Right forelimb (tissue), 1 donor: ENCODE results near the gene LRBA.

Experiments used
- DNase-seq: peaks from one replicate; pipeline ENCODE4 v3.0.0-alpha.2; 2018

LRBA gene

DNA sequence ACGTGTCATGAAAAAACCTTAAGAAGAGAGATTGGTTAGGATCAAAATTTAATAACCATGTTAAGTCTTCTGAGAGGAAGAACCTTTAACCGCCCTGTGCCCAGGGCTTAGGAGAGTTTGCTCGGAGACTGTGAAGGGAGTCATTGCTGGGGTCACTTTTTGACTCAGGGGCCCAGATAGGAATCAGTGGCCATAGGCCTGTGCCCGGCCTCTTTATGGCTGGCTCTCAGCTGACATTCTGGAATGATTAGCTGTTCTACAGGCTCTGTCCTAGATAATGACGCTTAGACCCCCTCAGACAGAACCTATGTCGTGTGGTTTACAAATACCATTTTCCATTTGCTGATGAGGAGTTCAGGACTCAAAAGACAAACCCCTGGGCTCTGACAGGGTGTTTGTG lies 762.8 kb downstream of the LRBA start:
- DNase-seq: no peak

GRCh38 chr4:150251752-150252190 lies 763.3 kb downstream of the LRBA start:
- DNase-seq: no peak

DNA sequence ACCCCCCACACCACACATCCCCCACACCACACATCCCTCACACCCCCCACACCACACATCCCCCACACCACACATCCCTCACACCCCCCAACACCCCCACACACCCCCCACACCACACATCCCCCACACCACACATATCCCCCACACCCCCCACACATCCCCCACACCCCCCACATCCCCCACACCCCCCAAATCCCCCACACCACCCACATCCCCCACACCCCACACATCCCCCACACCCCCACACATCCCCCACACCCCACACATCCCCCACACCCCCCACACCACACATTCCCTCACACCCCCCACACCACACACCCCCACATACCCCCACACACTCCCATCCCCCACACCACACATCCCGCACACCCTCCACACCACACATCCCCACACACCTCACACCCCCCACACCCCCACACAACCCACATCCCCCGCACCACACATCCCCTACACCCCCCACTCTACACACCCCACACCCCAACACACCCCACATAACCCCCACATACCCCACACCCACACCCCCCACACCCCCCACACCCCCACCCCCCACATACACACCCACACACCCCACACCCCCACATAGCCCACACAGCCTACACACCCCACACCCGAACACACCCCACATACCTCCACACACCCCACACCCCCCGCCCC lies 764.0 kb downstream of the LRBA start:
- DNase-seq: no peak

GRCh38 chr4:150250293-150250997 lies 764.6 kb downstream of the LRBA start:
- no peak for DNase-seq

DNA sequence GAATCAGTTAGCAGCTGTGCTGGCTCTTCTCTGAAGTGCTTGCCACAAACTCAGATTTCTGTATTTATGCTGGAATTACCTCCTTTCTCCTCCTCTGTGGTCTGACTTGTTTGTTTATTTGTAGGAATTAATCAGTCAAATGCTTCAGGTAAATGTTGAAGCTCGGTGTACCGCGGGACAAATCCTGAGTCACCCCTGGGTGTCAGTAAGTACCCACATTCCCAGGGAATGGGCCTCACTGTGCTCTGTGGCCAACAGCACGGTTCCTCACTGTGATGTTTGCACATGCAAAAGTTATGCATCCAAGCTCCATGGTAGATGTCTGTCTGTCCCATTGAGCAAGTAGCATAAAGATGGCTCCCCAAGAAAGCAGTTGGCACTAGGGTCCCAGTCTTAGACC lies 766.9 kb downstream of the LRBA start:
- no peak for DNase-seq

DNA sequence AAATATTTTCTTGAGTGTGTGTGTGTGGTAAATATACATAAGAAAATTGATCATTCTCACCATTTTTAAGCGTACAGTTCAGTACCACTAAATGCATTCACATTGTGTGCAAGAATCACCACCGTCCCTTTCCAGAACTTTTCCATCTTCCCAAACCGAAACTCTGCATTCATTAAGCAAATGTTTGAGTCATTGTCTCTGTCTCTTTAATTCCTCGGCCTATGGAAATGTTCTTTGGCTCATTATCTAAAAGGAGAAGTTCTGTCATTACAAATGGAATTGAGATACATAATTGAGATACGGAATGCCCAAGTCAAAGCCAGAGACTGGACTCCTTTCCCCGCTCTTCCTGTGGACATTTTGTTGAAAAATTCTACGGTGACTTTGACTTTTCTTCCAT lies 767.9 kb downstream of the LRBA start:
- DNase-seq: no peak

DNA sequence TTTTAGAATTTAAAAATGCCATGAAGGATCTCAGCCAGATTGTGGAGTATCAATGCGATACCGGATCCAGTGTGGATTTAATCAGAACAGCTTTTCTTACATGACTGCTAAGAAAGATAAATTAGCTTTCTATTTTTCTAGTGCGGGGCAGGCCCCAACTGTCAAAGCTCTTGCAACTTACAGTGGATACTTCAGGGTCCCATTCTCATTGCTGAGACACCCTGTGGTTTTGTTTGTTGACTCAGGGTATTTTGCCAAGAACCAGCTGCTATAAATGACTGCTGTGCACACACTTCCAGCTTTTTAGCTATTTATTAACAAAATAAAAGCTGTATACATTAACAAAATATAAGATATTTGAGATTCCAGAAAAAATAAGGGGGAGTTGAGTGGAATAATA lies 770.5 kb downstream of the LRBA start:
- no peak for DNase-seq

GRCh38 chr4:150243932-150244331 lies 771.2 kb downstream of the LRBA start:
- DNase-seq: no peak

DNA sequence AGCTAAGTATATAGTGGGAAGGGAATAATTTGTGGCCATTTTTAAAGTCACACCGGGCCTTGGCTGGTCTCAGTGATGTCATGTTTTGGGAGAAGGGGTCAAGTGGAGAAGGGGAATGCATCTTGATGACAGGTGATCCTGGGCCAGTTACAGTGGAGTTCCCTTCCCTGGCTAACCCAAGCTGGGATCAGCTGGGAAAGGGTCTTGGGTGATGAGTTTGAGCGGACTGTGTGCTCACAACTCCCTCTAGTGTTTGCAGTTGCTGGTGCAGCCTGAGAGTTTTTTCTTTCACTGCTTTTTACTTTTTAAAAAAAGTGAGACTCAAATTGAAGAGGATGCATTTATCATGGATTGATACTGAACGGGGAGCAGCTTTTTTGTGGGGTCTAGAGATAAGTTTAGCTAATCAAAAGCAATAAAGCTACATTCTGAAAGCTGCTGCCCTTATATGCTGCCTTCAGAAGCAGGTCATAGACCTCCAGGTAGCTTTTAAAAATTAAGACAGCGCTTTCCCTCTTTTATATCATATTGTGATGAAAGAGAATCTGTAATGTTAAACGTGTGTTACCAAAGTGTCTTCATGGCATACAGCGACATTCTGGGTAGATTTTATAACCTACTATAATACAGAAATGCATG lies 772.1 kb downstream of the LRBA start:
- no peak for DNase-seq

DNA sequence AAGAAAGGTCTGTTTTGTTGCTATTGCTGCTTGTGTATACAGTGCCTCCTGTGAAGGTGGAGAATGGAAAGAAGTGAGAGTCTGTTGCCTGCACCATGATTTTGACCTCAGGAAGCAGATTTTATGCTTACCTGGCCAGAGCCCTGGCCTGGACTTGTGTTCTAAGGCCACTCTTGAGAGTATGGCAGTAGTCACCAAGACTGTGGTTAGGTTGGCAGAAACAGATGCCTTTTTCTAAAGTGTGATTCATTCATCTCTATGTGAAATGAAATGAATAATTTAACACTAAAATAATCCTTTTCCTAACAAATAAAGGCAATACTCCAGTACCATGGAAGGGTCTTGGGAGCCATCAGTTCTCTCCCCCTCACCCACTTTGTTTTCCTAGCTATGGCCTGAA lies 775.1 kb downstream of the LRBA start:
- DNase-seq: no peak

GRCh38 chr4:150238591-150238990 lies 776.5 kb downstream of the LRBA start:
- no peak for DNase-seq

GRCh38 chr4:150237110-150237872 lies 777.8 kb downstream of the LRBA start:
- no peak for DNase-seq

DNA sequence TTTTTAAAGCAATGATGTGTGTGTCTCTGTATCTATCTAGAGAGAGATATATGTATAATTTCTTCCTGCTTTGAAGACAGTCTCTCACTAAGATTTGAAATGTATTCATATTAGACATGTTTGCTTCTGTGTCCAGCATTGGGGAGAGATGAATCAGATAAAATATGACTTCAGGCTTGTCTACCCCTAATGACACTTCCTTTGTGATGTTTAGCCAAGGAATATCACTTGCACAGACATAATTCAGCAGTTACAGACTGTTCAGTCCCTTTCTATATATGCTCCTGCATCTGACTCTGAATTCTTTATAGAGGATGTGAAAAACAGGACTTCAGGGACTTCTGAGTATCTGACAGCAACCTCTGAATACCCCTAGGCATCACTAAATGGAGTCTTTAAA lies 778.5 kb downstream of the LRBA start:
- no peak for DNase-seq

DNA sequence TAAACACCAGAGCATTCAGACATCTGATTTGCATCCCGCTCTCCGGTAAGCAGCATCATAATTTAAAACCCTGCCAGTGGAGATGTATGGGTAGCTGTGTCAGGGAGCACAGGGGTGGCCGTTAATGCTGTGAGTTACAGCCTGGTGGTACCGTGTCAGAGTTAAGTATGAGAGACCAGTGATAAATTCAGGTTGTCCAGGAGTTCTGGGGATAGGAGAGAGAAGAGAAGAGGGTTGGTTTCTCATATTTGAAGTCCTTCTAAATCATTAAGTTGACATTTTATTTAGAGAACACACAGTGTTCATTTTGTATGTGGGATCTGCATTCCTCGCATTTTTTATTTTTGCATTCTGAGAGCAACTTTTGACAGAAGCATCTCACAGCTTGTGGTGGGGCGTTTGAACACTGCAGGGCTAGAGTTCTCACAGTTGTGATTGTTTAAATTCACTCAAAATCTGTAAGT lies 779.2 kb downstream of the LRBA start:
- DNase-seq: no peak

GRCh38 chr4:150235317-150235716 lies 779.8 kb downstream of the LRBA start:
- DNase-seq: no peak

DNA sequence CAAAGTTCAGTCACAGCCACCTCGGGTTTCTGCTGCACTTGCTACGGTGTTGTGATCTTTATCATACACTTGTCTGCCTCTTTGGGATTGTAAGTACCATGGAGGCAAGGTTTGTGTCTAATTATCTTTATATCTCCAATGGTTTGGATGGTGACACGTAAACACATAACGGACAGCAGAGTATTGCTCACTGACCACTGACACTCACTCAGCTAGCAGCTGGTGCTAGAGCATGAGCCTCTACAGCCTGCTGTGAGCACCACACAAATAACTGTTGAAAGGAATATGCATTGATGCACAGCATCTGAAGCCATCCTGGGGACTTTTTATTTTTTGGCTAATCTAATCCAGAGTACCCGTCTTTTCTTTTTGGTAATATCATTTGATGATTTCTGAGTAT lies 780.8 kb downstream of the LRBA start:
- DNase-seq: no peak

DNA sequence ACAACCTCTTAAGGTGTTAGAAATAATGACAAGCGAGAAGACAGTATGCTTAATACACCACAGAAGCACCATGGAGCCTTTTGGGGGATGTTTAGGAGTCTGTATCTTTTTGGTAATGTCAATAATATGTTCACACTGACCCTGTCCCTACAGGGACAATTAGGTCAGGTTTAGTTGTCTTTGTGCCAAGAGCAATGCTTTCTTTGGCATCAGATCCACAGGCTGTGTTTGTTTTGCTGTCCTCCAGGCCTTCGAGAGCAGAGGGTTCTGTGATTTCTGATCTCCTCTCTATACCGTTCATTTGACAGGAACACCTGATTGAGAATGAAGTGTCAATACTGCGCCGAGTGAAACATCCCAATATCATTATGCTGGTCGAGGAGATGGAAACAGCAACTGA lies 783.1 kb downstream of the LRBA start:
- no peak for DNase-seq

DNA sequence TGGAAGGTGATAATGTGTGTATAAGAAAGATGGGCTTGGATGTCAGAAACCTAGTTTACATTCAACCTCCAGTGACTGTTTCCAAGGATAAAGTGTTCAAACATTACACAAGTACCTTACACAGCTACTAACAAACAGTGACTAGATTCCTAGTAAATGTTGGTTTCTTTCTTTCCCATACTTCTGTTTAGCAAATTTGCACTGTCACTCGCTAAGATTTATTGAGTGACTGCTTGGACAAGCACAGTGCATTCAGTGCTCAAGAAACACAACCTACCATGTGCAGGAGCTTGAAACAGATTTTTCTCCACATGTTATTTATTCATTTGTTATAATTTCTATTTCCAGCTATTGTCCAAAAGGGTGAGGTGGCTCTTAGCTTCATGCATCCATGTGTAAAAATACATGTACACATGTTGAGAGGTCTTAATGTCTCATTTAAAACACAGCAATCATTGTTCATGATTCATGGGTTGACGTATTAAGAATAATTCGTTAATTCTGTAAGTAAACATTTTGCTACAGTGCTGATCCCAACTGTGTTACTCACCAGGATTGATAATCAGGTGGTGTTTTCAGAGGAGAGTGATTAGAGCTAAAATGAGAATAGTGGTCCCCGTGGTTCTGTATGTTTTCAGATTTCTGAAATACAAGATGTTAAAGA lies 783.8 kb downstream of the LRBA start:
- DNase-seq: no peak

DNA sequence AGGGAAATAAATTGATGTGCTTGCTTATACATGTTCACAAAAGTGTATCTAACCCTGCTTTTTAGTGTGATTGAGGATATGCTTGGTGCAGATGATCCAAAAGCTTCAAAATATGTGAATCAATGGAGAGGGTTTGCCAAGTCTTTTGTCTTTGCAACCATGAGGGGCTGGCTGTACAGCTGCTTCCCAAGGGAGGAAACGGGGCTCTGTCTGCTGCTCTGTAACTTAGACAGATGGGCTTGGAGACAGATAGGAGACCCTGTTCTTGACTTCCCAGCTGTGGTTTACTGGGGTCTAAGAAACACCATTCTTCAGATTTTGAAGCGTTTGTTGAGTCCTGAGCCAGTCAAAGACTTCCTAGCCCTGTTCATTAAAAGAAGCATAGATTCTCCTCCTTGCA lies 784.5 kb downstream of the LRBA start:
- no peak for DNase-seq

GRCh38 chr4:150229520-150229919 lies 785.6 kb downstream of the LRBA start:
- DNase-seq: no peak

- DNase-seq: no peak
These were observed 790.0 kb downstream of the LRBA start for GRCh38 chr4:150224896-150225591.

GRCh38 chr4:150219841-150220240 lies 795.2 kb downstream of the LRBA start:
- DNase-seq: no peak
